Gastrocnemius medialis (tissue), 4 donors: ENCODE measurements around the gene SLC35D2.
A peak's percentile ranks its signal among the peaks of the same experiment; 100 is the strongest.

Experiments
- POLR2A ChIP-seq, 2 donors: fragments of 450-650 bp; IDR thresholded peaks; one replicate each; pipeline ENCODE4 v1.6.1; 2017; ENCODE audit warnings: antibody characterized with exemption in 2 of 2, mild to moderate bottlenecking in 2 of 2, moderate library complexity in 2 of 2
- TF ChIP-seq, protein P1 (sequence below), 5 experiments: fragments of 450-650 bp in 3 of 5; fragments of 200-600 bp in 2 of 5; sonication (generic) in 2 of 5; IDR thresholded peaks in 4 of 5; conservative IDR thresholded peaks in 1 of 5; 1 replicate in 4 of 5; 2 replicates in 1 of 5; pipeline ENCODE4 v1.5.1; 2016 to 2019; ENCODE audit warnings: antibody characterized with exemption in 5 of 5, mild to moderate bottlenecking in 3 of 5, moderate library complexity in 3 of 5

DNA sequence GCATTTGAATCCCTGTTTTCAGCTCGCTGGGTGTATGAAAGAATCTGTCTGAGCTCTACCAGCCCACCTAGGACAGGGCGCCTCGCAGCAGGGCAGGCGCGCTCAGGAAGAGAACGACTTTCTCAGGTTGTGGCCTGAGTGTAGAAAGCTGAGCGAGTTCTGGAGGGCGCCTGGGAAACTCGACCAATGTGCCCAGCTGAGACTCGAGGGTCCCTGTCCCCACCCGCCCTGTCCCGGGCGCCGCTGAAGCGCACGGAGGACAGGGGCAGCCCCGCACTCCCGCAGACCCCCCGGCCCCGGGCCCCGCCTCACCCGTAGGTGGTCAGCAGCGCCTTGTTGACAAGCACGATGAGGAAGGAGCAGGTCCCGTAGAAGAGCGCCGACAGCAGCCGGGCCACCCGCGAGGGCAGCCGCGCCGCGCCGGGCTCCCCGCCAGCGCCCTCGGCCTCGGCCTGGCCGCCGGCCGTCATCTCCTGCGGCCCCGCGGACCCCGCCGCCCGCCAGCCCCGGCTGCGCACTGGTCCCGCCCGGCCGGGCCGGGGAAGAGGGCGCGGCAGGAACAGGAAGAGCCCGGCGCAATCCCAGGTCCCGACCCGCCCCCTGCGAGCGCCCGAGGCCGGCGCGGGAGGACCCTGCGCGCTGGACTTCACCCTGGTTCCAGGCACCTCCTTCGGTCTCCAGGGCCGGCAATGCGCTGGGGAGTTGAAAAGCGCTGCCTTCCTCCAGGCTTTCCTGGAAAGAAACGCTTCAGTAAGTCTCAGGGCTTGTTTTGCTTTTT, at the start of gene SLC35D2:
- TF ChIP-seq, protein P1, sequence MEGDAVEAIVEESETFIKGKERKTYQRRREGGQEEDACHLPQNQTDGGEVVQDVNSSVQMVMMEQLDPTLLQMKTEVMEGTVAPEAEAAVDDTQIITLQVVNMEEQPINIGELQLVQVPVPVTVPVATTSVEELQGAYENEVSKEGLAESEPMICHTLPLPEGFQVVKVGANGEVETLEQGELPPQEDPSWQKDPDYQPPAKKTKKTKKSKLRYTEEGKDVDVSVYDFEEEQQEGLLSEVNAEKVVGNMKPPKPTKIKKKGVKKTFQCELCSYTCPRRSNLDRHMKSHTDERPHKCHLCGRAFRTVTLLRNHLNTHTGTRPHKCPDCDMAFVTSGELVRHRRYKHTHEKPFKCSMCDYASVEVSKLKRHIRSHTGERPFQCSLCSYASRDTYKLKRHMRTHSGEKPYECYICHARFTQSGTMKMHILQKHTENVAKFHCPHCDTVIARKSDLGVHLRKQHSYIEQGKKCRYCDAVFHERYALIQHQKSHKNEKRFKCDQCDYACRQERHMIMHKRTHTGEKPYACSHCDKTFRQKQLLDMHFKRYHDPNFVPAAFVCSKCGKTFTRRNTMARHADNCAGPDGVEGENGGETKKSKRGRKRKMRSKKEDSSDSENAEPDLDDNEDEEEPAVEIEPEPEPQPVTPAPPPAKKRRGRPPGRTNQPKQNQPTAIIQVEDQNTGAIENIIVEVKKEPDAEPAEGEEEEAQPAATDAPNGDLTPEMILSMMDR (IDR thresholded peaks at IDR 0.05 in 4 of 5, conservative IDR thresholded peaks at IDR 0.05 in 1 of 5): no peak
- peak in 1 of 2 donors; percentile 19 for TF ChIP-seq POLR2A (IDR thresholded peaks at IDR 0.05)
